OCI-LY3 (cell line): ENCODE results near the gene UBASH3A.

Source experiments
- H2AFZ ChIP-seq: fragments of 200-600, 300-600 bp; shearing (Covaris generic); 2 replicates; pipeline ENCODE4 v1.6.0; 2014; ENCODE audit warnings: antibody characterized with exemption, low read depth, low read length
- H3K27ac ChIP-seq: fragments of 200-600, 300-600 bp; sonication (generic); 2 replicates; pipeline ENCODE4 v1.5.1; 2014; ENCODE audit warnings: mild to moderate bottlenecking, low read length, moderate library complexity, mixed read lengths
- H3K27me3 ChIP-seq: fragments of 200-600, 300-600 bp; sonication (generic); 2 replicates; pipeline ENCODE4 v1.6.1; 2014; ENCODE audit warnings: low read depth, low read length, mixed read lengths
- H3K36me3 ChIP-seq: fragments of 200-600, 300-600 bp; sonication (generic); replicated peaks from 2 replicates; pipeline ENCODE3; 2014; ENCODE audit warnings: low read depth, low read length, mixed read lengths
- H3K4me1 ChIP-seq: fragments of 300-600, 200-600 bp; sonication (generic); 2 replicates; pipeline ENCODE4 v1.6.1; 2014; ENCODE audit warnings: low read length, mixed read lengths
- H3K4me2 ChIP-seq: fragments of 200-600, 300-600 bp; sonication (generic); 2 replicates; pipeline ENCODE4 v1.6.1; 2014; ENCODE audit warnings: low read length, mixed read lengths
- H3K4me3 ChIP-seq: fragments of 300-600, 200-600 bp; sonication (generic); 2 replicates; pipeline ENCODE4 v1.5.1; 2014; ENCODE audit warnings: antibody characterized with exemption, mild to moderate bottlenecking, low read length, moderate library complexity
- H3K79me2 ChIP-seq: fragments of 300-600, 200-600 bp; shearing (Covaris generic); 2 replicates; pipeline ENCODE4 v1.6.1; 2014; ENCODE audit warnings: mild to moderate bottlenecking, low read length, mixed read lengths
- H3K9ac ChIP-seq: fragments of 300-600, 200-600 bp; shearing (Covaris generic); 2 replicates; pipeline ENCODE4 v1.6.0; 2014; ENCODE audit warnings: mild to moderate bottlenecking, low read length, moderate library complexity
- H3K9me3 ChIP-seq: fragments of 200-600, 300-600 bp; shearing (Covaris generic); 2 replicates; pipeline ENCODE4 v1.6.1; 2014; ENCODE audit warnings: low read length, mixed read lengths; ENCODE audit not compliant: insufficient read depth
- H4K20me1 ChIP-seq: fragments of 200-600, 300-600 bp; sonication (generic); 2 replicates; pipeline ENCODE4 v1.6.1; 2016; ENCODE audit warnings: low read length, mixed read lengths; ENCODE audit not compliant: insufficient read depth
- EZH2phosphoT487 ChIP-seq: fragments of 200-600 bp; shearing (Covaris generic); IDR thresholded peaks from 2 replicates; pipeline ENCODE4 v1.6.1; 2018; ENCODE audit warnings: antibody characterized with exemption, mixed run types, low read depth
- TF ChIP-seq, protein P1 (sequence below): fragments of 200-600, 300-600 bp; sonication (generic); IDR thresholded peaks from 2 replicates; pipeline ENCODE4 v1.5.1; 2014; ENCODE audit warnings: antibody characterized with exemption, low read length, low read depth

The UBASH3A gene

DNA sequence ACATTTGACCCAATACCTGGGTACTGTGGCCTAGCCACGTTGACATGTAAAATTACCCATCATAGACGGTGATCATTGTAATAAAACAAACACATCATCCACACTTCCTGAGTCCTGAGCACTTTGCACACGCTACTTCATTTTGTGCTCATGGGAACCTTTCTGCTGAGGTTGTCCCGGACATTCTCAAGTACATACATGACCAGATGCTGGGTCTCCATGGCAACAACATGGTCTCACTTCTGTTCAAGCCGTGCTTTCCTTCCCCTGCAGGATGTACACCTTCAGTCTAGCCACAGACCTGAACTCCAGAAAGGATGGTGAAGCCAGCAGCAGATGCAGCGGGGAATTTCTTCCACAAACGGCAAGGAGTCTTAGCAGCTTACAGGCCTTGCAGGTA, 22.7 kb downstream of the UBASH3A start:
- TF ChIP-seq, protein P1, sequence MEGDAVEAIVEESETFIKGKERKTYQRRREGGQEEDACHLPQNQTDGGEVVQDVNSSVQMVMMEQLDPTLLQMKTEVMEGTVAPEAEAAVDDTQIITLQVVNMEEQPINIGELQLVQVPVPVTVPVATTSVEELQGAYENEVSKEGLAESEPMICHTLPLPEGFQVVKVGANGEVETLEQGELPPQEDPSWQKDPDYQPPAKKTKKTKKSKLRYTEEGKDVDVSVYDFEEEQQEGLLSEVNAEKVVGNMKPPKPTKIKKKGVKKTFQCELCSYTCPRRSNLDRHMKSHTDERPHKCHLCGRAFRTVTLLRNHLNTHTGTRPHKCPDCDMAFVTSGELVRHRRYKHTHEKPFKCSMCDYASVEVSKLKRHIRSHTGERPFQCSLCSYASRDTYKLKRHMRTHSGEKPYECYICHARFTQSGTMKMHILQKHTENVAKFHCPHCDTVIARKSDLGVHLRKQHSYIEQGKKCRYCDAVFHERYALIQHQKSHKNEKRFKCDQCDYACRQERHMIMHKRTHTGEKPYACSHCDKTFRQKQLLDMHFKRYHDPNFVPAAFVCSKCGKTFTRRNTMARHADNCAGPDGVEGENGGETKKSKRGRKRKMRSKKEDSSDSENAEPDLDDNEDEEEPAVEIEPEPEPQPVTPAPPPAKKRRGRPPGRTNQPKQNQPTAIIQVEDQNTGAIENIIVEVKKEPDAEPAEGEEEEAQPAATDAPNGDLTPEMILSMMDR, result no peak
- no peak for TF ChIP-seq EZH2phosphoT487
- no peaks in the 10 kb centered on the region for H3K79me2 ChIP-seq
- no peaks in the 10 kb centered on the region for H4K20me1 ChIP-seq
- H3K27me3 ChIP-seq, result peaks cover 37% of the 10 kb centered on the region
- no peaks in the 10 kb centered on the region for H3K36me3 ChIP-seq
- H3K4me1 ChIP-seq, result peaks cover 22% of the 10 kb centered on the region
- H2AFZ ChIP-seq, result no peak overlapping the region
- H3K4me3 ChIP-seq, result no peak overlapping the region
- H3K9me3 ChIP-seq, result no peaks in the 10 kb centered on the region
- H3K9ac ChIP-seq, result no peak overlapping the region
- no peak overlapping the region for H3K27ac ChIP-seq
- no peak overlapping the region for H3K4me2 ChIP-seq

- Histone ChIP-seq H3K36me3 (no peaks in the 10 kb centered on the region), H3K9ac (no peak overlapping the region), H3K27me3 (peaks cover 34% of the 10 kb centered on the region), H3K27ac (no peak overlapping the region), H3K4me3 (no peak overlapping the region), H3K79me2 (no peaks in the 10 kb centered on the region), H3K9me3 (no peaks in the 10 kb centered on the region), H4K20me1 (no peaks in the 10 kb centered on the region), H3K4me2 (no peak overlapping the region), H3K4me1 (peaks cover 16% of the 10 kb centered on the region), H2AFZ (no peak overlapping the region)
- TF ChIP-seq, protein P1, result no peak
- TF ChIP-seq EZH2phosphoT487, result no peak
These were observed 23.3 kb downstream of the UBASH3A start for GRCh38 chr21:42426876-42427480.

DNA sequence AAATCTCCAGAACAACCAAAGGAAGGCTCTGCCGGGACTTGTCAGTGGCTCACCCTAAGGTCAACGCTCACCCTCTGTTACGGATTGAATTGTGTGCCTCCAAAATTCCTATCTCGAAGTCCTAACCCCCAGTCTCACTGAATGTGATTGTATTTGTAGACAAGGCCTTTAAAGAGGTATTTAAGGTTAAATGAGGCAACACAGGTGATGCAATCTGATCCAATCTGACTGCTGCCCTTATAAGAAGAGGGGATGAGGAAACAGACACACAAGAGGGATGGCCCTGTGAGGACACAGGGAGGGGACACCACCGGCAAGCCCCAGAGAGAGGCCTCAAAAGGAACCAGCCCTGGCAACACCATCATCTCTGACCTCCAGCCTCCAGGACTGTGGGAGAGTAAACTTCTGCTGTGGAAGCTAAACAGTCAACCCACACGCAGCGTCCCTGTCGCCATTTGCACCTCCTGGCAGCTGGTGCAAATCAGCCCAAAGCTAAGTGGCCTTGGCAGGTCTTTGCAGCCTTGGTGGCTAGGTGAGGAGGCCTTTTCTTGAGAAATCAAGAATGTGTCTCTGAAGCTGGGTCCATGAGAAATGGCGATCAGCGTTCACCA, 24.2 kb downstream of the UBASH3A start:
- Histone ChIP-seq H4K20me1 (no peaks in the 10 kb centered on the region), H3K4me2 (no peak overlapping the region), H3K4me3 (no peak overlapping the region), H3K36me3 (no peaks in the 10 kb centered on the region), H3K79me2 (no peaks in the 10 kb centered on the region), H3K9ac (no peak overlapping the region), H3K4me1 (peaks cover 10% of the 10 kb centered on the region), H3K27me3 (peaks cover 25% of the 10 kb centered on the region; the same call in 1 of the 2 replicates), H2AFZ (no peak overlapping the region), H3K27ac (no peak overlapping the region), H3K9me3 (no peaks in the 10 kb centered on the region)
- TF ChIP-seq, protein P1, result no peak
- no peak for TF ChIP-seq EZH2phosphoT487

- H3K27me3 ChIP-seq, result peaks cover 20% of the 10 kb centered on the region; the same call in 1 of the 2 replicates
- no peak overlapping the region for H2AFZ ChIP-seq
- H3K4me2 ChIP-seq, result no peak overlapping the region
- H3K79me2 ChIP-seq, result no peaks in the 10 kb centered on the region
- no peaks in the 10 kb centered on the region for H4K20me1 ChIP-seq
- no peaks in the 10 kb centered on the region for H3K9me3 ChIP-seq
- no peak overlapping the region for H3K27ac ChIP-seq
- H3K9ac ChIP-seq, result no peak overlapping the region
- no peaks in the 10 kb centered on the region for H3K4me1 ChIP-seq
- no peak overlapping the region for H3K4me3 ChIP-seq
- H3K36me3 ChIP-seq, result no peaks in the 10 kb centered on the region
- no peak for TF ChIP-seq EZH2phosphoT487
- TF ChIP-seq, protein P1, result no peak
These were observed 25.3 kb downstream of the UBASH3A start for GRCh38 chr21:42429021-42429420.
